RPMI7951 (cell line): ENCODE results near the gene MRPL39. TPM values are rescaled to one million over a fixed set of nuclear protein-coding genes. Genes with fewer than 3 reads are reported as not detected.

Experiments used
- DNase-seq: peaks from one replicate; pipeline ENCODE4 v3.0.0-alpha.2; 2012; ENCODE audit warnings: low read depth
- total RNA-seq: library from RNA; depleted of rRNA; stranded (reverse); fragments of >200 nt; shearing (Covaris generic); gene quantifications from 2 replicates; pipeline ENCODE4 v1.2.3, GENCODE V29; 2014

The MRPL39 gene
- total RNA-seq, 1 experiment from 2014 or later: 80.5 TPM

DNA sequence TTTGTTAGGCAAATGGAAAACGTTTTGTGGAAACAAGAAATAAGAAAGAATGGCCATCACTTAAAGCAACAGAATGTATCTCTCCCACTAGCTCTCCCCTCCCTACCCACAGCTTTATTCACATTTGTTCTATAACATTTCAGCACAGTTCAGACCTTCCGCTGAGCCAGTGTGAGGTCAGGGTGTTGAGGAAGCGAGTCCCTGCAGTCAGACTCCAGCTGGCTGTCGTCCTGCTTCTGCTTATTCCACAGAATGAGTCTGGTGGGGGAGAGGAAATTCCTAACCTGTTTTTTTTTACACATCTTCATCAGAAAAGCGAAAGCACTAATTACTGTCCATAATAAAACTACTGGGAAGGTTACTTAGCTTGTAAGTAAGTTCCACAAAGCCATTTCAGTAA, 39.0 kb downstream of the MRPL39 start:
- DNase-seq: peak; percentile 12

- no peak for DNase-seq
These were observed 39.8 kb downstream of the MRPL39 start for GRCh38 chr21:25567472-25567871.

DNA sequence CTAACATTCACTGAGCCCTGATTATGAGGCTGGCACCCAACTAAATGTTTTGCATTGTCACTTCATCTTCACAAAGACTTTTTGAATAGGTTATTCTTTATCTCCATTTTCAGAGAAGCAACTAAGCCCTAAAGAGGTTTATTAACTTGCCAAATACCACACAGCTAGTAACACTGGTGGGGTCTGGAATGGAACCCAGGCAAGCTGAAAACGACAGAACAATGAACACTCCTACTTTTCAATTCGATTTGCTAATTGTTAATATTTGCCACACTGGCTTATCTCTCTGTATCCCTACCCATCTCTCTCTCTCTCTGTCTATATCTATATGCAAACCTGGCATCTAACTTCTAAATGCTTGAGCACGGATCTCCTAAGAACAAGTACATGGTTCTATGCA, 40.6 kb downstream of the MRPL39 start:
- no peak for DNase-seq

DNA sequence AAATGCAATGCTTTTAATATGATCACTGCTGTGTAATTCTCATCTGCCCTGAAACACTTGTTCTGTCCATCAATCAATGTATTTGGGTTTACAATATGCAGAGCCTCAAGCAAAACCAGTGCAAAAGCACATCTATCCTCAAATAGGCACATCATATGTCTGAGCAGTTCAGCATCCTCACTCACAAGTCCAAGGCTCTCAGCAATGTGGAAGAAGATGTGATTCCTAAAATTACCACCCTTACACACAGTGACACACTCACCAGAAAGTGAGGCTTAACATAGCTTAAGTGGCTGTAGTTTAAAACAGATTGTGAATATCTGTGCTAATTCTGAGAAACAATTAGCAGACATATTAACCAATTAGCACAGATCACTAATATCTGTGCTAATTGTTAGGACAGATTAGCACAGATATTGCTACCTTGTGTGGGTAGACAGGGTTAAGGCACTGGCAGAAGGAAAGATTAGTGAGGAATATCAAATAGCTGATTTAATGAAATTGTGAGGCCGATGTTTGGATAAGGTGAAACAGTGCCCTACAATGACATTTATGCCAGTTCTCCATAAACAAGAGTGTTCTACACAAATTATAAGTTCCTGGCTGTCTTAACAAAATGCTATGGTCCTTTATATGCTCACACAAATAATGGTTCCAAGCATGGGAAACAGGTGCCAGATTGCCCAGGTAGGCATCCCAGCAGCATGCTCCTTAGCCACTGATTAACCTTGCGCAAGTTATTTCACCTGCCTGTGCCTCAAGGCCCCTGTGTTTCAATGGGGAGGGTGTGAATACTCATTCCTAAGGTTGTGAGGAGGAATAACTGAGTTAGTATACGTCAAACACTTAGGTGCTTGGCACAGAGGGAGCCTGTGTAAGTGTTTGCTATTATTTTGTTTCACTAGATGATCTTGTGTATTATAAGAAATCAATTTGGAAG, 41.7 kb downstream of the MRPL39 start:
- no peak for DNase-seq

GRCh38 chr21:25564349-25564948, 42.8 kb downstream of the MRPL39 start:
- DNase-seq: no peak

- DNase-seq: peak; percentile 69
These were observed 43.7 kb downstream of the MRPL39 start for GRCh38 chr21:25563361-25564116.

- DNase-seq: no peak
These were observed 44.6 kb downstream of the MRPL39 start for GRCh38 chr21:25562660-25563059.

- DNase-seq: peak; percentile 66
These were observed 45.3 kb downstream of the MRPL39 start for GRCh38 chr21:25561668-25562641.

GRCh38 chr21:25560891-25561290, 46.4 kb downstream of the MRPL39 start:
- DNase-seq: no peak

GRCh38 chr21:25560271-25560685, 47.0 kb downstream of the MRPL39 start:
- DNase-seq: peak; percentile 9

GRCh38 chr21:25559746-25560145, 47.5 kb downstream of the MRPL39 start:
- DNase-seq: no peak

GRCh38 chr21:25558123-25558522, 49.2 kb downstream of the MRPL39 start:
- DNase-seq: peak; percentile 15

- no peak for DNase-seq
These were observed 50.1 kb downstream of the MRPL39 start for GRCh38 chr21:25557180-25557579.

- DNase-seq: no peak
These were observed 51.2 kb downstream of the MRPL39 start for GRCh38 chr21:25556091-25556490.

- DNase-seq: no peak
These were observed 51.8 kb downstream of the MRPL39 start for GRCh38 chr21:25555492-25555891.

GRCh38 chr21:25552856-25553255, 54.4 kb downstream of the MRPL39 start:
- no peak for DNase-seq

GRCh38 chr21:25551569-25551968, 55.7 kb downstream of the MRPL39 start:
- no peak for DNase-seq

DNA sequence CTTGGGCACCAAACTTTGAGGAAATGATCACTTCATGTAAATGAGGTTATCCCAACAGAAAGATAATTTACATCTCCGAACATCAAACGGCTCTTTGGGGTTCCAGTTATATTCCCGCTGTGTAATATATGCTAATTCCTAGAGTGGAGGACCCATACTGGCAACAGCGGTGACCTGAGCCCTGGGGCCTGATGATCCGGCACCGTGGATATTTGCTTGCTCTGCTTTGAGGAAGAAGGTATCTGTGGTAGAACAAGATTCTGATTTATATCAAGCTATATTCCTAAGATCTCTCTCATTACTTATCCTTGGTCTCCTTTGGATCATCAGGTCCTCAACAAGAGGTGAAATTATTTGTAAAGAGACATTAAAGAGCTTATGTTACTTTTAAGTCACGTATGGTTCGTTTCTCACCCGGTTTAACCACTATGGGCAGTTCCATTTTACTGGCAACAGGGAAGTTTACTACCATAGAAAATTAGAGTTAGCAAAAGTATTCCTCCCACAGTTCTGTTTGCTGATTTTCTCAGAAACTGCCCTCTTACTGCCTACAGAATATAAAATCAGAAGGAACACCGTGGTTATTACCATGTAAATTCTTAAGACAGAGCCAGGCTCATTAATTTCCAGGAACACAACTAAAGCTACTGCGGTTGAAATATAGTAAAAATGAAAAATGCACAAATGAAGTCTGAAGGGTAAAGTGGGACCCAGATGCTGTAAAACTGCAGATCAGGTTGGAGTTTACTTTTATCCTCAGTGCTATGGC, 56.7 kb downstream of the MRPL39 start:
- no peak for DNase-seq

GRCh38 chr21:25541042-25541441, 66.2 kb downstream of the MRPL39 start:
- no peak for DNase-seq

GRCh38 chr21:25539606-25540005, 67.7 kb downstream of the MRPL39 start:
- no peak for DNase-seq
